Left ventricle myocardium inferior (tissue), 1 donor: ENCODE data around the gene NUAK1. TPM values are rescaled to one million over a fixed set of nuclear protein-coding genes. Genes with fewer than 3 reads are reported as not detected.
A peak's percentile ranks its signal among the peaks of the same experiment; 100 is the strongest.

Experiments
- DNase-seq: peaks from one replicate; pipeline ENCODE4 v3.0.0-alpha.2; 2020
- H3K27ac ChIP-seq: fragments of 200-600 bp; replicated peaks from 2 replicates; pipeline ENCODE4 v1.8.0; 2021
- H3K27me3 ChIP-seq: fragments of 200-600 bp; 2 replicates; pipeline ENCODE4 v1.8.0; 2021; ENCODE audit warnings: low read depth
- H3K36me3 ChIP-seq: fragments of 200-600 bp; 2 replicates; pipeline ENCODE4 v1.8.0; 2021
- H3K4me1 ChIP-seq: fragments of 200-600 bp; 2 replicates; pipeline ENCODE4 v1.8.0; 2021
- H3K4me3 ChIP-seq: fragments of 200-600 bp; 2 replicates; pipeline ENCODE4 v1.8.0; 2021; ENCODE audit warnings: mild to moderate bottlenecking, moderate library complexity
- H3K9me3 ChIP-seq: fragments of 200-600 bp; replicated peaks from 2 replicates; pipeline ENCODE4 v1.8.0; 2021
- intact Hi-C: fragments of 100-400 bp; cut with micrococcal nuclease; formaldehyde crosslinking; loops from one replicate; pipeline ENCODE4 v1.11.0; 2022
- total RNA-seq: library from RNA; stranded (reverse); fragmentation: NEBNext Ultra II Directional; extraction: Animal tissue kit (Norgen Biotek cat#: 25700); gene quantifications from one replicate; pipeline ENCODE4 v1.2.1, GENCODE V29; 2021
- TF ChIP-seq, protein P1 (sequence below): fragments of 200-600 bp; IDR thresholded peaks from 2 replicates; pipeline ENCODE4 v1.8.0; 2021; ENCODE audit warnings: antibody characterized with exemption, mild to moderate bottlenecking, borderline replicate concordance
- donor health status: DM: no; HTN: yes; CAD: no; lungs with severe emphysema.

NUAK1 gene
- total RNA-seq, 1 donor from 2014 or later: 42.1 TPM

- Histone ChIP-seq H3K4me3 (no peak overlapping the region), H3K27me3 (no peaks in the 10 kb centered on the region), H3K9me3 (no peaks in the 10 kb centered on the region), H3K4me1 (peaks cover 100% of the 10 kb centered on the region), H3K36me3 (no peaks in the 10 kb centered on the region), H3K27ac (peak overlapping the region; percentile 98)
- intact Hi-C loops: no loop called here
- TF ChIP-seq, protein P1, sequence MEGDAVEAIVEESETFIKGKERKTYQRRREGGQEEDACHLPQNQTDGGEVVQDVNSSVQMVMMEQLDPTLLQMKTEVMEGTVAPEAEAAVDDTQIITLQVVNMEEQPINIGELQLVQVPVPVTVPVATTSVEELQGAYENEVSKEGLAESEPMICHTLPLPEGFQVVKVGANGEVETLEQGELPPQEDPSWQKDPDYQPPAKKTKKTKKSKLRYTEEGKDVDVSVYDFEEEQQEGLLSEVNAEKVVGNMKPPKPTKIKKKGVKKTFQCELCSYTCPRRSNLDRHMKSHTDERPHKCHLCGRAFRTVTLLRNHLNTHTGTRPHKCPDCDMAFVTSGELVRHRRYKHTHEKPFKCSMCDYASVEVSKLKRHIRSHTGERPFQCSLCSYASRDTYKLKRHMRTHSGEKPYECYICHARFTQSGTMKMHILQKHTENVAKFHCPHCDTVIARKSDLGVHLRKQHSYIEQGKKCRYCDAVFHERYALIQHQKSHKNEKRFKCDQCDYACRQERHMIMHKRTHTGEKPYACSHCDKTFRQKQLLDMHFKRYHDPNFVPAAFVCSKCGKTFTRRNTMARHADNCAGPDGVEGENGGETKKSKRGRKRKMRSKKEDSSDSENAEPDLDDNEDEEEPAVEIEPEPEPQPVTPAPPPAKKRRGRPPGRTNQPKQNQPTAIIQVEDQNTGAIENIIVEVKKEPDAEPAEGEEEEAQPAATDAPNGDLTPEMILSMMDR: no peak
- DNase-seq: no peak
Observed at GRCh38 chr12:106128585-106129328, 10.0 kb downstream of the NUAK1 start.

DNA sequence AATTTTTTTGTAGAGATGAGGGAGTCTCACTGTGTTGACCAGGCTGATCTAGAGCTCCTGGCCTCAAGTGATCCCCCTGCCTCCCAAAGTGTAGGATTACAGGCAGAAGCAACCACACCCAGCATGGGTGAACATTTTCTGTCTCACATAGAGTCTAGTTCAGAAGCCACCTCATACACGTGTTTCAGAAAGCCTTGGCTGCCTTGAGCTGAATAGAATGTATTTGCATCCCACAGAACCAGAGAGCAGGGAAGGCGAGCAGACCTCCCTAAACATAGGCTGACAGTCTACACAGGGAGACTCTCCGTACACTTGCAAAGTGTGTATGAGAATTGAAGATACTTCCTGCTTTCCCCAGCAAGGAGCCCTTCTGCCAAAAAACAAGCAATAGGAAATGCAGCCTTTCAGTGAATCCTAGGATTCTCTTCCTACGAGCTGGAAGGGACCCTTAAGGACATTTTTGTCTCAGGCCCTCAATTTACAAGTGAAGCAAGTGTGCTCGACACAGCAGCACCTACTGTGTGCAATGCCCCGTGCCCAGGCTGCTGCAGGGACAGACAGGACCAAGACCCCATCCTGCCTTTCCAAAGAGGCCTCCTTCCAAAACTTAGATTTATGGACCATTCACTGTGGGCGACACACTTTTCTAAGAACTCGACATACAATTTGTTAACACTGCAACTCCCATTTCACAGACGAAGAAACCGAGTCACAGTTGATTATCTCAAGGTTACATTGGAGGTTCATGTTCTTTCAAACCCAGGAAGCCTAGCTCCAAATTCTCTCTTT, 11.2 kb downstream of the NUAK1 start:
- TF ChIP-seq, protein P1: no peak
- H3K27me3 ChIP-seq: no peaks in the 10 kb centered on the region
- no peaks in the 10 kb centered on the region for H3K36me3 ChIP-seq
- intact Hi-C loops: no loop called here
- H3K9me3 ChIP-seq: no peaks in the 10 kb centered on the region
- DNase-seq: no peak
- peaks cover 100% of the 10 kb centered on the region for H3K4me1 ChIP-seq
- peak overlapping the region; percentile 98 for H3K27ac ChIP-seq
- H3K4me3 ChIP-seq: no peak overlapping the region

DNA sequence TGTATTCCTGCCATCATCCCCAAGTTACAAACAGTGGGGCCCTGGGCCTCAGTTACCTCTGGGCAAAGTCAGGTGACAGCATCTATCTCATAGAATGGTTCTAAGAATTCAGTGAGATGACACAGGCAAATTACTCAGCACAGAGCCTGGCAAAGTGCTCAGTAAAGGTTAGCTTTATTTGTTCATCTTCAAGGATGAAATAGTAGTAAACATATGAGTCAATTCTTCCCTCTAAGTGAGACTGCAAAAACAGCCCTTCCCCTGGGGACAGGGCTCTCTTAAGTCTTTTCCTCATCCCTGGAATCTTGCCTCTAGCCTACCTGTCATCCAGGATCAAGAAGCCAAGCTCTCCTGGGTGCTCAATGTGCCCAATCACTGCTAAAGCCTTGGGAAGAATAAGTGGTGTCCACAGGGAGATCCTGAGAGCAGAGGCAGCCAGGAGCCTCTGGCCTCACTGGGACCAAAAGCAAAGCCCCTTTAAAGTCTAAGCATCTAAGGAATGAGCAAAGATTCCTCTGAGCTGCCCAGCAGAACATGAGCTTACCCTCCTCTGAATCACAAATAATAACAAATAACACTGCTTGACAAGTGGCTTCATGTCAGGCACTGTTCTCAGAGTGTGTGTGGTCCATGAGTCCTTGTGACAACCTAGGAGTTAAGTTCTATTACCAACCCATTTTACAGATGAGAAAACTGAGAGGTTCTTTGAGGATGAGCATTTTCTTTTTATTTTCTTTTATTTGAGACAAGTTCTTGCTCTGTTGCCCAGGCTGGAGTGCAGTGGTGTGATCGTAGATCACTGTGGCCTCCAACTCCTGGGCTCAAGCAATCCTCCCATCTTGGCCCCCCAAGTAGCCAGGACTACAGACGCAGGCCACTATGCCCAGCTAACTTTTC, 12.1 kb downstream of the NUAK1 start:
- TF ChIP-seq, protein P1: no peak
- no peak overlapping the region for H3K4me3 ChIP-seq
- peaks cover 100% of the 10 kb centered on the region for H3K4me1 ChIP-seq
- H3K36me3 ChIP-seq: no peaks in the 10 kb centered on the region
- no peaks in the 10 kb centered on the region for H3K9me3 ChIP-seq
- peak overlapping the region; percentile 98 for H3K27ac ChIP-seq
- no peak for DNase-seq
- intact Hi-C loops: no loop called here
- H3K27me3 ChIP-seq: no peaks in the 10 kb centered on the region

DNA sequence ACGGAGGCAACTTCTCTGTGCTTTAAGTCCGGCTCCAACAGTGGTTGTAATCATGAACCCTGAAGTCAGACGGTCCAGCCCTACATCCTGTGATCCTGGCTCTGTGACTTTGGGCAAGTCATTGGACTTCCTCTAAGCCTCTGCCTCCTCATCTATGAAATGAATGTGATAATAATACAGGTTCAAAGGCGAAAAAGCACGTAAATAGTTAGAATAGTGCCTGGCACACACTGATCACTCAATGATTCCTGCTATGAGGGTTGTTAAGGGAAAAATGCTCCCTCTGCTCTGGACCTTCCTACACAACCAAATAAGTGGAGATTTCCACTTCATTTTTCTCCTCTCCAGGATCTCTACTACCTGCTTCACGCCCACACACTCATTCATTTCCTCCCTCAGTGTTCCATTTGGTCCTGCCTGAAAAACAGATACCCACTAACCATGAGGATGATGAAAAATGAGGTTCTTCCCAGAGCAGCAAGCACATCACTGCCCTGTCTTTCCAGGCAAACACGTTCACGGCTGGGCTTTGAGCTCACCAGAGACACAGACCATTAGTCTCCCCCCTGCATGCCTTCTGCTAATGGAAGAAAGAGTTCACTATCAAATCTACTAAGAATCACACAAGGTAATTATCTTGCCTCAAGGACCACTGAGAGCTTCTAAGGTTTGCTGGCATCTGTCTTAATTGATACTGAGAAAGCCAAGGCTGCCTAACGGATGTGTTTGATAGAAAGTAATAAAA, 13.2 kb downstream of the NUAK1 start:
- Histone ChIP-seq H3K27ac (peak overlapping the region; percentile 98), H3K9me3 (no peaks in the 10 kb centered on the region), H3K4me1 (peaks cover 100% of the 10 kb centered on the region), H3K4me3 (peak overlapping the region; percentile 56), H3K27me3 (no peaks in the 10 kb centered on the region), H3K36me3 (no peaks in the 10 kb centered on the region)
- DNase-seq: no peak
- intact Hi-C loops: no loop called here
- TF ChIP-seq, protein P1: no peak
